ENCODE measurements around the gene TMEM52.

GRCh38 chr1:1954015-1954414 lies 34.9 kb upstream of the TMEM52 start:
- TF ChIP-seq ELF4 (IDR thresholded peaks at IDR 0.05) (no peak), FOXM1 (IDR thresholded peaks at IDR 0.05; ENCODE audit: borderline replicate concordance) (no peak), ARNT (IDR thresholded peaks at IDR 0.05) (no peak), BHLHE40 (IDR thresholded peaks at IDR 0.05; ENCODE audit: borderline replicate concordance) (no peak), LEF1 (IDR thresholded peaks at IDR 0.05; ENCODE audit: borderline replicate concordance) (no peak), HDGF (IDR thresholded peaks at IDR 0.05; ENCODE audit: borderline replicate concordance) (no peak), NFRKB (IDR thresholded peaks at IDR 0.05) (no peak), L3MBTL2 (conservative IDR thresholded peaks at IDR 0.05) (no peak), SP1 (IDR thresholded peaks at IDR 0.05) (no peak), FOXK2 (IDR thresholded peaks at IDR 0.05) (no peak), FOXA1 (IDR thresholded peaks at IDR 0.05) (no peak), ZNF384 (IDR thresholded peaks at IDR 0.05) (no peak)

Measured in HEK293T (cell line).